Hepatocyte (in vitro differentiated cells): ENCODE data around the gene ITGB2.

Source experiments
- CTCF ChIP-seq: fragments of 200-600 bp; sonication (generic); IDR thresholded peaks from 2 replicates; pipeline ENCODE4 v1.5.1; 2016; ENCODE audit warnings: antibody characterized with exemption, mild to moderate bottlenecking; ENCODE audit not compliant: poor library complexity
- EZH2 ChIP-seq: fragments of 200-600 bp; sonication (generic); IDR thresholded peaks from 2 replicates; pipeline ENCODE4 v1.6.1; 2016; ENCODE audit warnings: antibody characterized with exemption, mild to moderate bottlenecking, borderline replicate concordance

- TF ChIP-seq CTCF (no peak), EZH2 (no peak)
Measured at GRCh38 chr21:44946254-44947041, 25.7 kb upstream of the ITGB2 start.
